Measurements from ENCODE around the gene CPNE7. TPM values are rescaled to one million over a fixed set of nuclear protein-coding genes. Genes with fewer than 3 reads are reported as not detected.
A peak's percentile ranks its signal among the peaks of the same experiment; 100 is the strongest.

CPNE7 gene
- total RNA-seq (2011; cell fraction: chromatin; rRNA removed; ENCODE audit: low replicate concordance), result 170 and 336 TPM in 2 replicates
- 170 and 181 TPM in 2 replicates for total RNA-seq (2011; cell fraction: nucleolus; rRNA removed)
- 123 and 131 TPM in 2 replicates for total RNA-seq (2011; cell fraction: nucleoplasm; rRNA removed)
- total RNA-seq (2014; rRNA removed), result 46.8 and 63.6 TPM in 2 replicates
- total RNA-seq (2014; rRNA removed; fragmentation: Illumina TruSeq; extraction: Trizol), result 16.2 and 18.8 TPM in 2 replicates
- 16.9 and 18.5 TPM in 2 replicates for total RNA-seq (2015; rRNA removed; fragmentation: Illumina TruSeq; extraction: Trizol)
- total RNA-seq (2021), result 58.8 and 73.4 TPM in 2 replicates
- 32.7 and 33.6 TPM in 2 replicates for polyA plus RNA-seq (2011; rRNA removed)
- polyA plus RNA-seq (2011; cell fraction: cytosol; rRNA removed), result 19.6 and 36.0 TPM in 2 replicates
- polyA plus RNA-seq (2011; cell fraction: nucleus; rRNA removed), result 330 and 699 TPM in 2 replicates
- 44.5 and 48.7 TPM in 2 replicates for polyA plus RNA-seq (2012)
- 31.5 and 39.1 TPM in 2 replicates for polyA plus RNA-seq (2014; fragmentation: Illumina TruSeq; extraction: Trizol)
- 1 to 10 TPM in 1 of 2 experiments, under 1 TPM in 1; 0.30 to 1.9 TPM for polyA plus RNA-seq (2014; fragmentation: Nextera tagmentation; extraction: Ambion mirVana)
- 67.3 and 78.1 TPM in 2 replicates for polyA plus RNA-seq (2014; rRNA removed)
- 9.2 TPM in 2 replicates for polyA minus RNA-seq (2011; rRNA and poly(A)+ RNA removed)
- polyA minus RNA-seq (2011; cell fraction: cytosol; rRNA and poly(A)+ RNA removed), result 10.7 and 11.9 TPM in 2 replicates
- polyA minus RNA-seq (2011; cell fraction: nucleus; rRNA and poly(A)+ RNA removed), result 34.3 and 47.3 TPM in 2 replicates
- Bru-seq, nascent RNA, result percentile 81 among the genes with signal in this experiment
- percentile 66 among the genes with signal in this experiment for BruChase-seq, experiment 1, labeled RNA remaining after a 2-hour chase
- BruChase-seq, experiment 2, labeled RNA remaining after a 6-hour chase, result percentile 75 among the genes with signal in this experiment
- long read RNA-seq, experiment 1, transcript CPNE7-209 (5 exons, 682 nt), result major isoform, 6 of 102 reads
- long read RNA-seq, experiment 1, partial matches to known transcripts, result 47 of 102 reads
- long read RNA-seq, experiment 1, other reads (novel, unspliced or antisense), result 42 of 102 reads
- long read RNA-seq, experiment 2, partial matches to known transcripts, result 19 of 28 reads
- long read RNA-seq, experiment 2, other reads (novel, unspliced or antisense), result 7 of 28 reads
- long read RNA-seq, experiment 3, partial matches to known transcripts, result 12 of 20 reads
- long read RNA-seq, experiment 3, other reads (novel, unspliced or antisense), result 8 of 20 reads

- peak; percentile 61 for ATAC-seq
- Histone ChIP-seq H3K9me1 (ENCODE audit: control insufficient read depth, insufficient read depth, low read length) (peaks cover 4% of the 10 kb centered on the region), H3K9ac (ENCODE audit: insufficient read depth in 1 of 2, low read depth in 2 of 2, low read length in 2 of 2) (peak within 1 kb of the TSS; percentile 71 to 98), H3K4me3 (peak within 1 kb of the TSS; percentile 57), H3K4me2 (ENCODE audit: insufficient read depth, low read length) (peak within 1 kb of the TSS; percentile 78), H3K27me3 (ENCODE audit: control insufficient read depth in 2 of 2, insufficient read depth in 2 of 2, low read length in 2 of 2) (no peaks in the 10 kb centered on the region), H4K20me1 (replicated peaks; ENCODE audit: control insufficient read depth, insufficient read depth, low read length) (no peaks in the 10 kb centered on the region), H3K4me1 (replicated peaks in 1 of 2; ENCODE audit: control insufficient read depth in 2 of 2, insufficient read depth in 2 of 2, low read length in 2 of 2) (peaks cover 5 to 57% of the 10 kb centered on the region in 2 experiments), H3K9me3 (replicated peaks; ENCODE audit: control insufficient read depth, insufficient read depth, low read depth, low read length) (peaks cover 7% of the 10 kb centered on the region), H2AFZ (ENCODE audit: low read depth, low read length) (peak within 1 kb of the TSS; percentile 86), H3K36me3 (ENCODE audit: control insufficient read depth, insufficient read depth, low read length) (peaks cover 32% of the 10 kb centered on the region), H3K79me2 (ENCODE audit: control insufficient read depth, insufficient read depth, low read length) (peaks cover 29% of the 10 kb centered on the region), H3K27ac (ENCODE audit: extremely low read depth, low read depth, low read length) (peak within 1 kb of the TSS; percentile 78)
- intact Hi-C loops (cut with micrococcal nuclease) (loop anchor here (2.0 to 10.0 kb wide), 2 partner anchors 69 to 91 kb away; no protein-coding TSS in a partner anchor), in situ Hi-C loops (cut with MboI) (no loop called here)
- WGBS (ENCODE audit: insufficient coverage, low coverage, missing lambda C conversion rate), result under 1% methylated on average over 64 of the region's 103 CpGs
- BruUV-seq (replicated peaks), result no TSS peak
- ChIA-PET CTCF (ENCODE audit: low intra/inter-chr PET ratio) (interaction anchor here (1.4 to 1.6 kb wide), 2 partner anchors 66 to 92 kb away, joined by 4 to 8 read pairs; no protein-coding TSS in a partner anchor), POLR2A (interaction anchor here (0.5 to 1.7 kb wide), 3 partner anchors 9 to 766 kb away, joined by 3 to 15 read pairs (median 3); no protein-coding TSS in a partner anchor)
- FAIRE-seq, result no peak
- peak; percentile 58 to 83 (median 80) for DNase-seq (ENCODE audit: extremely low read depth in 1 of 4, low spot score in 3 of 4)
- peak; percentile 71 for TF ChIP-seq RB1 (IDR thresholded peaks at IDR 0.05; ENCODE audit: low read depth)
- no peak for TF ChIP-seq ID3 (CRISPR knock-in tag; IDR thresholded peaks at IDR 0.05)
- TF ChIP-seq ID3 (tag; IDR thresholded peaks at IDR 0.05), result no peak
- no peak for TF ChIP-seq FIP1L1 (IDR thresholded peaks at IDR 0.05; ENCODE audit: low read depth, low read length, poor library complexity, severe bottlenecking)
- no peak for TF ChIP-seq HDAC6 (IDR thresholded peaks at IDR 0.05; ENCODE audit: low read depth, low read length)
- no peak for TF ChIP-seq ZNF41 (CRISPR knock-in tag; conservative IDR thresholded peaks at IDR 0.05)
- TF ChIP-seq EP400 (IDR thresholded peaks at IDR 0.05), result peak; percentile 22; the same call in 1 of the 2 replicates
- TF ChIP-seq NONO (IDR thresholded peaks at IDR 0.05; ENCODE audit: low read depth in 2 of 2, low read length in 1 of 2), result 0 out of 4 replicates have a peak, but pooled peaks of 1 of the 2 experiments have one; percentile 60
- TF ChIP-seq CXXC5 (CRISPR knock-in tag; IDR thresholded peaks at IDR 0.05), result peak; percentile 76
- TF ChIP-seq ZNF639 (CRISPR knock-in tag; conservative IDR thresholded peaks at IDR 0.05 in 1 of 2, IDR thresholded peaks at IDR 0.05 in 1 of 2), result 0 out of 4 replicates have a peak, but pooled peaks of 1 of the 2 experiments have one; percentile 7
- TF ChIP-seq SIN3B (IDR thresholded peaks at IDR 0.05; ENCODE audit: low read depth), result peak; percentile 36; the same call in 1 of the 2 replicates
- TF ChIP-seq TAF1 (IDR thresholded peaks at IDR 0.05; ENCODE audit: control insufficient read depth, extremely low read depth, insufficient read depth, low read length, severe bottlenecking), result no peak
Measured at GRCh38 chr16:89575247-89576152, at the start of gene CPNE7. Gene CPNE7, plus strand, starts transcription at chr16:89575758. Its CDS starts 140 bp downstream, at chr16:89575898.

Data from K562 (cell line).